Right renal cortex interstitium (tissue), 3 donors: Measurements from ENCODE around the gene LY6G6D. TPM values are rescaled to one million over a fixed set of nuclear protein-coding genes. Genes with fewer than 3 reads are reported as not detected.

Experiments used
- DNase-seq, 3 donors: peaks; one replicate each; pipeline ENCODE4 v3.0.0-alpha.2; 2013; ENCODE audit warnings: low read depth in 3 of 3, low spot score in 2 of 3
- polyA plus RNA-seq, 3 donors: library from polyadenylated mRNA; unstranded; fragments of 120-200 nt; gene quantifications; one replicate each; pipeline ENCODE4 v1.2.1, GENCODE V29; 2013; ENCODE audit not compliant: insufficient read length in 3 of 3

Gene LY6G6D
- polyA plus RNA-seq, 3 donors: 0.34 TPM; not detected in 2

DNA sequence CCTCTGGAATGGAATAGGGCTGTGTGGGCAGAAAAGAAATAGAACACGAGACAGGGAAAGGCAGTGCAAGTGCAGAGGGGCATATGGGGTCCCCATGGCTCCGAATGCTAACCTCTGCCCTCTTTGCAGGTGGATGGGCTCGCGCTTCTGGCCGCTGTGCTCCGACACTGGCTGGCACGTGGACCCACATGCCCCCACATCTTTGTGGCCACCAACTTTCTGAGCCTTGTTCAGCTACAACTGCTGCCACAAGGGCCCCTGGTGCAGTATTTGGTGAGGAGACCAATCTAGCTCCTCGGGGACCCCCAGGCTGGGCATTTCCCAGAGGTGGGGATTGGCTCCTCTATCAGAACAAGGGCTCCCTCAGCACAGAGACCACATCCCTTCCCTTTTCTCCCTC lies 46.2 kb downstream of the LY6G6D start:
- DNase-seq: no peak

DNA sequence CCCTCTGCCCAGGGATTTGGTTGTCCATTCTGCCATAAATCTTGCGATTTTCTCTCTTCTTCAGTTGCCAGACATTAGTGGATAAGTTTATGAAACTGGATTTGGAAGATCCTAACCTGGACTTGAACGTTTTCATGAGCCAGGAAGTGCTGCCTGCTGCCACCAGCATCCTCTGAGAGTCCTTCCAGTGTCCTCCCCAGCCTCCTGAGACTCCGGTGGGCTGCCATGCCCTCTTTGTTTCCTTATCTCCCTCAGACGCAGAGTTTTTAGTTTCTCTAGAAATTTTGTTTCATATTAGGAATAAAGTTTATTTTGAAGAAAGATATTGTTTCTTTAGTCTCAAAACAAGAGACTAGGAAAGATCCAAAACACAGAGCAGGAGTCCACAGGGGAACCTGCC lies 47.2 kb downstream of the LY6G6D start, which contains the start of gene SAPCD1:
TSS of gene SAPCD1 (plus strand) at position 301 of the 400 bp plus-strand sequence. CDS start 399 bp downstream, outside the sequence.
- no peak for DNase-seq

GRCh38 chr6:31762878-31763618 lies 47.9 kb downstream of the LY6G6D start:
- DNase-seq: no peak

DNA sequence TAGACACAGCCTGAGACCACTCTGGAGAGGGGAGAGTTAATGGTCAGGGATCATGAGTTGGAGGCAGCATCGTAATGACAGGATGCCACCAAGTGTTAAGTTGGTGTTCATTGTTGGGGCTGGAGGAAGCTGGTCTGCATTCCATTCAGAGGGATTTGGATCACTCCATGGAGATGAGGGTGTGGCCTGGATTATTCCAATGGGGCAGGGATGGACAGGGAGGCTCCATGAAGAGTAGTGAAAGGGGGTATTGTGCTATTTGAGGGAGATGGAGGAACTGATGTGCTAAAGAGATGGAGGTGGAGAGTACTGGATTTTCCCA lies 48.4 kb downstream of the LY6G6D start:
- no peak for DNase-seq

GRCh38 chr6:31764198-31764597 lies 49.0 kb downstream of the LY6G6D start:
- DNase-seq: no peak

DNA sequence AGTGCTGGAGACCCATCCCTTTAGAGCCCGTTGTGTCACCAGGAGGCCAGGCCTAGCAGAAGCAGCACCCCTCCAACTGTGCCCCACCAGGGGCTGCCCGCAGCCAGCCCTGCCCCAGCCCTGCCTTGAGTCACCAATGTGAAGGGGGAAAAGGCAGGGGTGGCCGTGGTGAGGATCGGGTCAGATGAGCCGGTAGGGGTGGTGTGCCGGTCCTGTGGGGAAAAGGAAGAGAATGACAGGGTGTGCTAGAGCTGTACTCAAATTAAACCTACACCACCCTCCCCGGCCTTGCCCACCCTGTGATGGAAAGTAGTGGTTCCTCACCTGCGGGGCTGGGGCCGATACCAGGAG lies 50.4 kb downstream of the LY6G6D start:
- DNase-seq: no peak

DNA sequence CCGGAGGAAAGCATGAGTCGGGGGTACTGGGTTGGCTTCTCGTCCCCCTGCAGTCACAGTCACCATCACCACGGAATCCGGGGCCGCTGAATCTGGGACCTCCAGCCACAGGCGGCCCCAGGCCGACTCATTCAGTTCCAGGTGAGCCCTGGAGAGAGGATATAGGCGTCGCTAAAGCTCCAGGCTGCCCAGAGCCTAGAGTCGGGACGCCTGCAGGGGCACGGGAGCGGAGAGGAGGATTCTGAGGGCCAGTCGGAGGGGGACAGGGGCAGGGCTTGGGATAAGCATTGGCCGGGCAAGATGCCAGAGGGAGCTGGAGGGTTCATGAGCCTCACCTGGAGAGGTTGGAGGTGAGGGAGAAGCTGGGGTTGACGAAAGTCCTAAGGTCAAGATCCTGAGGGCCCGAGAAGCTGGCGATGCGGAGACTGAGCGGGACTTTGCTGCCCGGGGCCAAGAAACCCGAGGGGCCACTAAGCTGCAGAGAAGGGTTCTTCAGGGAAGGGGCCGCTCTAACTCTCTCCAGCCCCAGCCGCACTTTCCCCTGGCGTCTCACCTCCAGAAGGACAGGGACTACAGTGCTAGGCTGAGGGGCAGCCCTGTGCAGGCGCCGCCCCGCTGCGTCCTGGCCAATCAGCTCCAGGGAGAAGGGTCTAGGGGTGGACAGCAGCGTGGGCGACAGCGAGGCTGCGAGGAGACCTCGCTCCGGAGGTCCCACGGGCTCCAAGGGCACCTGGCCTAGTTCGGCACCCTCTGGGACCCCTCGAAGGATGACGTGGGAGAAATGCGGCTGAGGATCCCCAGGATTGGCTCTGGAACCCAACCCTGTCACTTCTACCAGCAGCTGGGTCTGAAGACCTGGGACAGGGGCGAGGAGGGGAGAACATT lies 51.0 kb downstream of the LY6G6D start:
- no peak for DNase-seq

DNA sequence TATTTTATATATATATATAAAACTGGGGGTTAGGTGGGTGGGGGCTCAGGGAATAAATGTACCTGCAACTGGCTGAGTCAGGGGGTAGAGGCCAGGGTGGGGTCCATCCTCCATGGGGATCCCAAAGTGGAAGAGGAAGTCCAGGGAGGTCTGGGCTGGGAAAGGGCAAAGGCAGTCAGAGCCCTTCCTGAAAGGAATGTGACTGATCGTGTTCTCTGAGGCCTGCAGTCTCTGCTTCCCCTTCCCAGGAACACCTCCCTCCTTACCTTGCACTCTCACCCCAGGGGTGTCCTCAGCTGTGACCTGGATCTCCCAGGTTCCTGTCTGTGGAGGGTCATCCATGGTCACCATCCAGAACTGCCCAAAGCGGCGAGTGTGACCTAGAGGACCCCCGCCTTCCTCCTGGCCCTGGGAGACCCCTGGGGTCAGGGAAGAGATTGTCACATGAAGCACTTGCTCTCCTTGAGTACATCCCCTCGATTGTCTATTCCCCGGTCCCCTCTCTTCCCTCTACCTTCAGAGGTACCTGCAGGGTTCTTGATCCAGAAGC lies 52.0 kb downstream of the LY6G6D start:
- DNase-seq: no peak

Other genes starting within 250 kb of the LY6G6D start
- 1 to 10 TPM; 1.0 to 1.4 (median 1.2) TPM for gene MICB, start 217.2 kb upstream of the LY6G6D start, polyA plus RNA-seq
- gene MCCD1, start 186.4 kb upstream of the LY6G6D start, polyA plus RNA-seq: 10 to 100 TPM; 13.6 to 24.1 (median 17.7) TPM
- 100 to 1,000 TPM; 509 to 546 (median 538) TPM for gene DDX39B, start 173.3 kb upstream of the LY6G6D start, polyA plus RNA-seq
- 1 to 10 TPM; 5.7 to 7.5 (median 7.3) TPM for gene ATP6V1G2, start 168.7 kb upstream of the LY6G6D start, polyA plus RNA-seq
- gene NFKBIL1, start 167.7 kb upstream of the LY6G6D start, polyA plus RNA-seq: 10 to 100 TPM; 17.6 to 19.3 (median 19.1) TPM
- gene LTA, start 143.1 kb upstream of the LY6G6D start, polyA plus RNA-seq: under 1 TPM; 0.13 to 0.15 (median 0.14) TPM
- gene TNF, start 139.8 kb upstream of the LY6G6D start, polyA plus RNA-seq: under 1 TPM; 0.16 to 0.31 (median 0.19) TPM
- 1 to 10 TPM in 2 of 3 donors, under 1 TPM in 1; 0.89 to 1.4 (median 1.2) TPM for gene LTB, start 132.9 kb upstream of the LY6G6D start, polyA plus RNA-seq
- gene LST1, start 129.1 kb upstream of the LY6G6D start, polyA plus RNA-seq: 1 to 10 TPM; 4.9 to 6.5 (median 5.2) TPM
- gene NCR3, start 122.3 kb upstream of the LY6G6D start, polyA plus RNA-seq: under 1 TPM in 1 of 3 donors, not detected in 2; 0.16 TPM
- 10 to 100 TPM; 87.4 to 99.7 (median 94.8) TPM for gene AIF1, start 100.1 kb upstream of the LY6G6D start, polyA plus RNA-seq
- gene PRRC2A, start 94.6 kb upstream of the LY6G6D start, polyA plus RNA-seq: 100 to 1,000 TPM; 131 to 142 (median 140) TPM
- 100 to 1,000 TPM; 212 to 228 (median 226) TPM for gene BAG6, start 62.7 kb upstream of the LY6G6D start, polyA plus RNA-seq
- gene APOM, start 59.5 kb upstream of the LY6G6D start, polyA plus RNA-seq: 100 to 1,000 TPM in 2 of 3 donors, 10 to 100 TPM in 1; 91.6 to 131 (median 120) TPM
- 10 to 100 TPM; 19.4 to 20.7 (median 20.4) TPM for gene C6orf47, start 54.6 kb upstream of the LY6G6D start, polyA plus RNA-seq
- gene GPANK1, start 50.4 kb upstream of the LY6G6D start, polyA plus RNA-seq: 10 to 100 TPM; 29.5 to 31.0 (median 30.8) TPM
- gene CSNK2B, start 49.3 kb upstream of the LY6G6D start, polyA plus RNA-seq: 100 to 1,000 TPM; 234 to 239 (median 236) TPM
- gene LY6G5B, start 45.4 kb upstream of the LY6G6D start, polyA plus RNA-seq: 10 to 100 TPM; 10.4 to 15.6 (median 12.0) TPM
- gene LY6G5C, start 34.3 kb upstream of the LY6G6D start, polyA plus RNA-seq: 1 to 10 TPM; 2.4 to 3.2 (median 2.5) TPM
- gene ABHD16A, start 12.0 kb upstream of the LY6G6D start, polyA plus RNA-seq: 10 to 100 TPM; 54.8 to 57.3 (median 55.2) TPM
- gene LY6G6F, start 8.5 kb upstream of the LY6G6D start, polyA plus RNA-seq: 1 to 10 TPM in 1 of 3 donors, under 1 TPM in 2; 0.44 to 1.5 (median 0.98) TPM
- under 1 TPM; 0.18 to 0.28 (median 0.22) TPM for gene LY6G6C, start 6.4 kb downstream of the LY6G6D start, polyA plus RNA-seq
- 1 to 10 TPM; 1.1 to 2.3 (median 1.4) TPM for gene MPIG6B, start 8.0 kb downstream of the LY6G6D start, polyA plus RNA-seq
- 100 to 1,000 TPM; 157 to 166 (median 162) TPM for gene DDAH2, start 14.0 kb downstream of the LY6G6D start, polyA plus RNA-seq
- 100 to 1,000 TPM; 313 to 334 (median 325) TPM for gene CLIC1, start 21.2 kb downstream of the LY6G6D start, polyA plus RNA-seq
- gene MSH5, start 24.7 kb downstream of the LY6G6D start, polyA plus RNA-seq: 10 to 100 TPM; 13.8 to 16.7 (median 15.3) TPM
- 1 to 10 TPM; 2.1 to 7.4 (median 6.0) TPM for gene SAPCD1, start 47.3 kb downstream of the LY6G6D start, polyA plus RNA-seq
- 1 to 10 TPM; 6.8 to 9.4 (median 8.5) TPM for gene VWA7, start 62.0 kb downstream of the LY6G6D start, polyA plus RNA-seq
- 10 to 100 TPM; 57.2 to 59.4 (median 58.1) TPM for gene VARS1, start 80.4 kb downstream of the LY6G6D start, polyA plus RNA-seq
- 10 to 100 TPM; 86.8 to 93.1 (median 87.3) TPM for gene LSM2, start 91.6 kb downstream of the LY6G6D start, polyA plus RNA-seq
- gene HSPA1L, start 99.9 kb downstream of the LY6G6D start, polyA plus RNA-seq: 1 to 10 TPM; 4.1 to 4.3 (median 4.3) TPM
- gene HSPA1A, start 100.2 kb downstream of the LY6G6D start, polyA plus RNA-seq: 100 to 1,000 TPM in 1 of 3 donors, 10 to 100 TPM in 2; 83.5 to 115 (median 87.1) TPM
- gene HSPA1B, start 112.4 kb downstream of the LY6G6D start, polyA plus RNA-seq: 100 to 1,000 TPM; 112 to 164 (median 134) TPM
- gene NEU1, start 147.5 kb downstream of the LY6G6D start, polyA plus RNA-seq: 10 to 100 TPM; 69.0 to 89.7 (median 77.5) TPM
- gene SLC44A4, start 163.6 kb downstream of the LY6G6D start, polyA plus RNA-seq: 10 to 100 TPM; 34.7 to 45.8 (median 43.8) TPM
- 10 to 100 TPM; 67.9 to 74.0 (median 68.5) TPM for gene EHMT2, start 182.3 kb downstream of the LY6G6D start, polyA plus RNA-seq
- gene ZBTB12, start 186.7 kb downstream of the LY6G6D start, polyA plus RNA-seq: 10 to 100 TPM; 23.5 to 27.3 (median 25.5) TPM
- gene C2, start 212.4 kb downstream of the LY6G6D start, polyA plus RNA-seq: 1 to 10 TPM; 3.3 to 4.3 (median 4.0) TPM
- 10 to 100 TPM in 1 of 3 donors, 1 to 10 TPM in 2; 5.0 to 17.5 (median 5.7) TPM for gene CFB, start 230.7 kb downstream of the LY6G6D start, polyA plus RNA-seq
- 10 to 100 TPM; 90.8 to 94.0 (median 92.7) TPM for gene NELFE, start 243.6 kb downstream of the LY6G6D start, polyA plus RNA-seq
- gene SKIC2, start 243.8 kb downstream of the LY6G6D start, polyA plus RNA-seq: 10 to 100 TPM; 35.7 to 49.2 (median 37.6) TPM